K562 (cell line): ENCODE measurements around the gene CKS2. TPM values are rescaled to one million over a fixed set of nuclear protein-coding genes. Genes with fewer than 3 reads are reported as not detected.

Experiments
- CC2D1A ChIP-seq: fragments of 450-650 bp; IDR thresholded peaks from 2 replicates; pipeline ENCODE4 v1.6.1; 2017; ENCODE audit warnings: mild to moderate bottlenecking
- CREM ChIP-seq: IDR thresholded peaks from 2 replicates; pipeline ENCODE4 v1.6.1; 2014; ENCODE audit warnings: antibody characterized with exemption, low read depth
- FOXA1 ChIP-seq: fragments of 450-650 bp; IDR thresholded peaks from 2 replicates; pipeline ENCODE4 v1.6.1; 2016; ENCODE audit warnings: mild to moderate bottlenecking, borderline replicate concordance
- FOXK1 ChIP-seq: sonication (generic); formaldehyde crosslinking; IDR thresholded peaks from 2 replicates; pipeline ENCODE4 v1.8.0; 2022; ENCODE audit warnings: missing genetic modification reagents, mild to moderate bottlenecking, borderline replicate concordance
- GABPB2 ChIP-seq: fragments of 250-450 bp; sonication (Bioruptor Pico); conservative IDR thresholded peaks from 2 replicates; pipeline ENCODE4 v1.5.1; 2021; ENCODE audit warnings: mild to moderate bottlenecking
- HDAC2 ChIP-seq: fragments of 450-650 bp; IDR thresholded peaks from 2 replicates; pipeline ENCODE4 v1.6.1; 2016; ENCODE audit warnings: mild to moderate bottlenecking
- HNRNPLL ChIP-seq: fragments of 200-400 bp; formaldehyde crosslinking; IDR thresholded peaks from 2 replicates; pipeline ENCODE4 v1.6.1; 2017; ENCODE audit warnings: low read length, low read depth, mild to moderate bottlenecking; ENCODE audit not compliant: poor library complexity, severe bottlenecking
- KLF1 ChIP-seq: fragments of 450-650 bp; IDR thresholded peaks from 2 replicates; pipeline ENCODE4 v1.6.1; 2016; ENCODE audit warnings: missing genetic modification characterization, missing compliant biosample characterization
- LEF1 ChIP-seq: fragments of 450-650 bp; IDR thresholded peaks from 2 replicates; pipeline ENCODE4 v1.6.1; 2016; ENCODE audit warnings: mild to moderate bottlenecking
- MBD2 ChIP-seq: sonication (generic); IDR thresholded peaks from 2 replicates; pipeline ENCODE4 v1.6.1; 2016; ENCODE audit warnings: low read depth, borderline replicate concordance
- NCOA6 ChIP-seq: fragments of 450-650 bp; IDR thresholded peaks from 2 replicates; pipeline ENCODE4 v1.6.1; 2017; ENCODE audit warnings: mild to moderate bottlenecking
- POLR3G ChIP-seq: IDR thresholded peaks from 2 replicates; pipeline ENCODE4 v1.6.1; 2011; ENCODE audit not compliant: insufficient read length, insufficient replicate concordance; ENCODE audit errors: extremely low read depth
- PPARD ChIP-seq: fragments of 250-450 bp; sonication (Bioruptor Pico); IDR thresholded peaks from 2 replicates; pipeline ENCODE4 v1.8.0; 2022; ENCODE audit warnings: inconsistent platforms, mild to moderate bottlenecking, moderate library complexity
- SIRT6 ChIP-seq: IDR thresholded peaks from one replicate; pipeline ENCODE4 v1.6.1; 2012; ENCODE audit warnings: low read depth, mild to moderate bottlenecking, control low read depth, inconsistent platforms, low read length, moderate library complexity
- TEAD1 ChIP-seq, 2 experiments: fragments of 450-650 bp in 1 of 2; sonication (generic) in 1 of 2; formaldehyde crosslinking; IDR thresholded peaks; 2 replicates each; pipeline versions ENCODE4 v1.4.0 to v1.8.0; 2020 to 2022; ENCODE audit warnings: mild to moderate bottlenecking in 2 of 2, missing genetic modification reagents in 1 of 2
- ZKSCAN8 ChIP-seq: fragments of 200-800 bp; sonication (Bioruptor generic); IDR thresholded peaks from 2 replicates; pipeline ENCODE4 v1.6.1; 2016; ENCODE audit warnings: missing genetic modification characterization, missing compliant biosample characterization
- polyA plus RNA-seq, 8 experiments: library from polyadenylated mRNA; depleted of rRNA in 4 of 8; stranded (reverse) in 5 of 8; unstranded in 3 of 8; fragments of >200 nt; fragmentation: Nextera tagmentation in 2 of 8; fragmentation: Illumina TruSeq in 1 of 8; extraction: Ambion mirVana in 2 of 8; extraction: Trizol in 1 of 8; gene quantifications; 2 replicates each; pipeline versions ENCODE4 v1.2.1 to v1.2.3, GENCODE V29; 2011 to 2014; ENCODE audit warnings: inconsistent platforms in 1 of 8, missing spikeins in 1 of 8
- total RNA-seq, 7 experiments: library from RNA; depleted of rRNA in 6 of 7; stranded (reverse); fragments of >200 nt in 6 of 7; fragmentation: Illumina TruSeq in 2 of 7; extraction: Trizol in 2 of 7; gene quantifications; 2 replicates each; pipeline versions ENCODE4 v1.2.1 to v1.2.3, GENCODE V29; 2011 to 2021; ENCODE audit warnings: low replicate concordance in 1 of 7
- TF ChIP-seq, protein P1 (sequence below), 3 experiments: fragments of 200-800 bp in 1 of 3; fragments of 250-450 bp in 1 of 3; fragments of 450-650 bp in 1 of 3; sonication (Bioruptor Pico) in 1 of 3; sonication (Bioruptor generic) in 1 of 3; formaldehyde crosslinking in 1 of 3; IDR thresholded peaks; 2 replicates each; pipeline versions ENCODE4 v1.6.1 to v1.8.0; 2016 to 2022; ENCODE audit warnings: mild to moderate bottlenecking in 2 of 3, missing genetic modification characterization in 2 of 3, missing compliant biosample characterization in 1 of 3, moderate library complexity in 1 of 3
- TF ChIP-seq, protein P2 (sequence below): IDR thresholded peaks from 2 replicates; pipeline ENCODE4 v1.6.1; 2014; ENCODE audit warnings: antibody characterized with exemption
- TF ChIP-seq, protein P3 (sequence below): fragments of 250-450 bp; sonication (Bioruptor Pico); IDR thresholded peaks from 2 replicates; pipeline ENCODE4 v1.4.0; 2020; ENCODE audit warnings: mild to moderate bottlenecking, moderate library complexity, borderline replicate concordance

CKS2 gene
- total and polyA plus RNA-seq, 9 of the 15 experiments (the other 6 are each of a cell fraction or from before 2014, with no cell fraction given), result 123 to 941 (median 321) TPM

DNA sequence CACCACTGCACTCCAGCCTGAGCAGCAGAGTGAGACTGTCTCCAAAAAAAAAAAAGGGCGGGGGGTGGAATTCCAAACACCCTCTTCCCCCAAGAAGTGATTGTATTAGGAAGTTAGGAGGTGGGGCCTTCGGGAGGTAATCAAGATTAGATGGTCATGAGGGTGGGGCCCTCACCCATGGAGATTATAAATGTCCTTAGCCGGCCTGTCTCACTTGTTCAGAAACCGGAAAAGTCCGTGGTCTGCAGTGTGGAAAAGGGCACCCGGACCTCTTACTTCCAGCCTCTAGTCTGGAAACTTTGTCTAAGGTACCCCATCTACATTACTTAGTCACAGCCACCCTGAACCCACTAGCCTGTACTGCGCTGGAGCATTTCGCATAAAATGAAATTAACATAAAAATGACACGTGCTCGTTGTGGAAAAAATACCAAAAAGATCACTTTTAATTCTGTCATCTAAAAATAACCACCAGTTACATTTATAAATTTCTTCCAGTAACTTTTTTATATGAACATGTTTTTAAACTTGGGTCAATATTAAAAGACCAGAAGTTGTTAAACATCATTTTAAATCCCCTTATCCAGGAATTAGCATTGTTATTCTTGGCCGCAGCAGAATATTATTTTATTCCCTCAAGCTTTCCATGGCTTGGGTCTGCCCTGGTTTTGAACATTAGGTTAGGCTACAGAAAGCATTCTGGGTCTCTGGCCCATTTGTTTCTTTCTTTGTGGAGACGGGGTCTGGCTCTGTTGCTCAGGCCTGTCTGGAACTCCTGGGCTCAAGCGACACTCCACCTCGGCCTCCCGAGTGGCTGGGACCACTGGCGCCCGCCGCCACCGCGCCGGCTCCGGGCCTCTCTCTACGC, 1.2 kb upstream of the CKS2 start (continued):
- TF ChIP-seq, protein P1, sequence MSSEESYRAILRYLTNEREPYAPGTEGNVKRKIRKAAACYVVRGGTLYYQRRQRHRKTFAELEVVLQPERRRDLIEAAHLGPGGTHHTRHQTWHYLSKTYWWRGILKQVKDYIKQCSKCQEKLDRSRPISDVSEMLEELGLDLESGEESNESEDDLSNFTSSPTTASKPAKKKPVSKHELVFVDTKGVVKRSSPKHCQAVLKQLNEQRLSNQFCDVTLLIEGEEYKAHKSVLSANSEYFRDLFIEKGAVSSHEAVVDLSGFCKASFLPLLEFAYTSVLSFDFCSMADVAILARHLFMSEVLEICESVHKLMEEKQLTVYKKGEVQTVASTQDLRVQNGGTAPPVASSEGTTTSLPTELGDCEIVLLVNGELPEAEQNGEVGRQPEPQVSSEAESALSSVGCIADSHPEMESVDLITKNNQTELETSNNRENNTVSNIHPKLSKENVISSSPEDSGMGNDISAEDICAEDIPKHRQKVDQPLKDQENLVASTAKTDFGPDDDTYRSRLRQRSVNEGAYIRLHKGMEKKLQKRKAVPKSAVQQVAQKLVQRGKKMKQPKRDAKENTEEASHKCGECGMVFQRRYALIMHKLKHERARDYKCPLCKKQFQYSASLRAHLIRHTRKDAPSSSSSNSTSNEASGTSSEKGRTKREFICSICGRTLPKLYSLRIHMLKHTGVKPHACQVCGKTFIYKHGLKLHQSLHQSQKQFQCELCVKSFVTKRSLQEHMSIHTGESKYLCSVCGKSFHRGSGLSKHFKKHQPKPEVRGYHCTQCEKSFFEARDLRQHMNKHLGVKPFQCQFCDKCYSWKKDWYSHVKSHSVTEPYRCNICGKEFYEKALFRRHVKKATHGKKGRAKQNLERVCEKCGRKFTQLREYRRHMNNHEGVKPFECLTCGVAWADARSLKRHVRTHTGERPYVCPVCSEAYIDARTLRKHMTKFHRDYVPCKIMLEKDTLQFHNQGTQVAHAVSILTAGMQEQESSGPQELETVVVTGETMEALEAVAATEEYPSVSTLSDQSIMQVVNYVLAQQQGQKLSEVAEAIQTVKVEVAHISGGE (CRISPR knock-in tag; IDR thresholded peaks at IDR 0.05), result no peak
- TF ChIP-seq LEF1 (no peak), CREM (0 out of 2 replicates have a peak, but pooled peaks have one; percentile 6), HDAC2 (no peak), FOXK1 (CRISPR knock-in tag) (no peak), FOXA1 (no peak), TEAD1 (CRISPR knock-in tag; IDR thresholded peaks at IDR 0.05) (no peak), GABPB2 (CRISPR knock-in tag) (no peak), ZKSCAN8 (CRISPR knock-in tag) (0 out of 2 replicates have a peak, but pooled peaks have one; percentile 49), SIRT6 (no peak), KLF1 (tag) (no peak), NCOA6 (no peak), HNRNPLL (no peak), POLR3G (no peak), MBD2 (no peak), CC2D1A (no peak), PPARD (no peak)
- TF ChIP-seq, protein P2, sequence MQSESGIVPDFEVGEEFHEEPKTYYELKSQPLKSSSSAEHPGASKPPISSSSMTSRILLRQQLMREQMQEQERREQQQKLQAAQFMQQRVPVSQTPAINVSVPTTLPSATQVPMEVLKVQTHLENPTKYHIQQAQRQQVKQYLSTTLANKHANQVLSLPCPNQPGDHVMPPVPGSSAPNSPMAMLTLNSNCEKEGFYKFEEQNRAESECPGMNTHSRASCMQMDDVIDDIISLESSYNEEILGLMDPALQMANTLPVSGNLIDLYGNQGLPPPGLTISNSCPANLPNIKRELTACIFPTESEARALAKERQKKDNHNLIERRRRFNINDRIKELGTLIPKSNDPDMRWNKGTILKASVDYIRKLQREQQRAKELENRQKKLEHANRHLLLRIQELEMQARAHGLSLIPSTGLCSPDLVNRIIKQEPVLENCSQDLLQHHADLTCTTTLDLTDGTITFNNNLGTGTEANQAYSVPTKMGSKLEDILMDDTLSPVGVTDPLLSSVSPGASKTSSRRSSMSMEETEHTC, result no peak; the same call in 1 of the 2 replicates
- TF ChIP-seq, protein P3, sequence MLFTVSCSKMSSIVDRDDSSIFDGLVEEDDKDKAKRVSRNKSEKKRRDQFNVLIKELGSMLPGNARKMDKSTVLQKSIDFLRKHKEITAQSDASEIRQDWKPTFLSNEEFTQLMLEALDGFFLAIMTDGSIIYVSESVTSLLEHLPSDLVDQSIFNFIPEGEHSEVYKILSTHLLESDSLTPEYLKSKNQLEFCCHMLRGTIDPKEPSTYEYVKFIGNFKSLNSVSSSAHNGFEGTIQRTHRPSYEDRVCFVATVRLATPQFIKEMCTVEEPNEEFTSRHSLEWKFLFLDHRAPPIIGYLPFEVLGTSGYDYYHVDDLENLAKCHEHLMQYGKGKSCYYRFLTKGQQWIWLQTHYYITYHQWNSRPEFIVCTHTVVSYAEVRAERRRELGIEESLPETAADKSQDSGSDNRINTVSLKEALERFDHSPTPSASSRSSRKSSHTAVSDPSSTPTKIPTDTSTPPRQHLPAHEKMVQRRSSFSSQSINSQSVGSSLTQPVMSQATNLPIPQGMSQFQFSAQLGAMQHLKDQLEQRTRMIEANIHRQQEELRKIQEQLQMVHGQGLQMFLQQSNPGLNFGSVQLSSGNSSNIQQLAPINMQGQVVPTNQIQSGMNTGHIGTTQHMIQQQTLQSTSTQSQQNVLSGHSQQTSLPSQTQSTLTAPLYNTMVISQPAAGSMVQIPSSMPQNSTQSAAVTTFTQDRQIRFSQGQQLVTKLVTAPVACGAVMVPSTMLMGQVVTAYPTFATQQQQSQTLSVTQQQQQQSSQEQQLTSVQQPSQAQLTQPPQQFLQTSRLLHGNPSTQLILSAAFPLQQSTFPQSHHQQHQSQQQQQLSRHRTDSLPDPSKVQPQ (CRISPR knock-in tag), result no peak
